Measurements from ENCODE around the gene PAH. TPM values are rescaled to one million over a fixed set of nuclear protein-coding genes. Genes with fewer than 3 reads are reported as not detected.
"Not testable (repeated sequence)": the region's sequence is repeated elsewhere in the genome, so short reads cannot be mapped to it uniquely, and the experiment has no call there.

The PAH gene
- total RNA-seq, 1 experiment from 2014 or later = not detected

GRCh38 chr12:102848832-102849231, 68.2 kb downstream of the PAH start:
- intact Hi-C loops (cut with micrococcal nuclease; ENCODE audit: unreplicated experiment) = no loop called here
- peaks cover 28% of the 10 kb centered on the region for H3K27me3 ChIP-seq (replicated peaks; ENCODE audit: insufficient read depth, low read depth, low read length, poor library complexity)
- DNase-seq (ENCODE audit: low spot score) = no peak
- H3K4me1 ChIP-seq (ENCODE audit: insufficient read depth, low read length, poor library complexity, severe bottlenecking) = no peaks in the 10 kb centered on the region
- POLR2A ChIA-PET (ENCODE audit: low non-redundant PET) = no interaction called here
- no peak overlapping the region for H3K4me3 ChIP-seq (ENCODE audit: low read depth, low read length, poor library complexity, severe bottlenecking)
- H3K36me3 ChIP-seq (ENCODE audit: insufficient read depth, low read length, poor library complexity, severe bottlenecking) = no peaks in the 10 kb centered on the region
- BruUV-seq (replicated peaks) = no TSS peak
- CTCF ChIA-PET = no interaction called here
- no peak overlapping the region for H3K27ac ChIP-seq (ENCODE audit: low read depth, low read length, poor library complexity, severe bottlenecking)
- TF ChIP-seq CTCF (conservative IDR thresholded peaks at IDR 0.05; ENCODE audit: low read depth, low read length) = 0 out of 2 replicates have a peak, but pooled peaks have one; percentile 9
- TF ChIP-seq EZH2 (IDR thresholded peaks at IDR 0.05; ENCODE audit: borderline replicate concordance, low read depth, low read length, poor library complexity, severe bottlenecking) = no peak
- no peaks in the 10 kb centered on the region for H3K9me3 ChIP-seq (ENCODE audit: low read depth, low read length, poor library complexity, severe bottlenecking)

- no peak for TF ChIP-seq EZH2 (IDR thresholded peaks at IDR 0.05; ENCODE audit: borderline replicate concordance, low read depth, low read length, poor library complexity, severe bottlenecking)
- TF ChIP-seq CTCF (conservative IDR thresholded peaks at IDR 0.05; ENCODE audit: low read depth, low read length) = no peak
- Histone ChIP-seq H3K4me3 (ENCODE audit: low read depth, low read length, poor library complexity, severe bottlenecking) (no peak overlapping the region), H3K27me3 (replicated peaks; ENCODE audit: insufficient read depth, low read depth, low read length, poor library complexity) (peaks cover 33% of the 10 kb centered on the region), H3K9me3 (ENCODE audit: low read depth, low read length, poor library complexity, severe bottlenecking) (no peaks in the 10 kb centered on the region), H3K27ac (ENCODE audit: low read depth, low read length, poor library complexity, severe bottlenecking) (no peak overlapping the region), H3K4me1 (ENCODE audit: insufficient read depth, low read length, poor library complexity, severe bottlenecking) (no peaks in the 10 kb centered on the region), H3K36me3 (ENCODE audit: insufficient read depth, low read length, poor library complexity, severe bottlenecking) (no peaks in the 10 kb centered on the region)
- intact Hi-C loops (cut with micrococcal nuclease; ENCODE audit: unreplicated experiment) = no loop called here
- CTCF ChIA-PET = no interaction called here
- POLR2A ChIA-PET (ENCODE audit: low non-redundant PET) = no interaction called here
- no TSS peak for BruUV-seq (replicated peaks)
- no peak for DNase-seq (ENCODE audit: low spot score)
Measured at GRCh38 chr12:102847131-102847530, 69.9 kb downstream of the PAH start.

- BruUV-seq (replicated peaks) = no TSS peak
- H3K36me3 ChIP-seq (ENCODE audit: insufficient read depth, low read length, poor library complexity, severe bottlenecking) = no peaks in the 10 kb centered on the region
- DNase-seq (ENCODE audit: low spot score) = peak; percentile 42
- H3K9me3 ChIP-seq (ENCODE audit: low read depth, low read length, poor library complexity, severe bottlenecking) = no peaks in the 10 kb centered on the region
- POLR2A ChIA-PET (ENCODE audit: low non-redundant PET) = no interaction called here
- intact Hi-C loops (cut with micrococcal nuclease; ENCODE audit: unreplicated experiment) = no loop called here
- peaks cover 10% of the 10 kb centered on the region for H3K27me3 ChIP-seq (replicated peaks; ENCODE audit: insufficient read depth, low read depth, low read length, poor library complexity)
- TF ChIP-seq CTCF (conservative IDR thresholded peaks at IDR 0.05; ENCODE audit: low read depth, low read length) (no peak), EZH2 (IDR thresholded peaks at IDR 0.05; ENCODE audit: borderline replicate concordance, low read depth, low read length, poor library complexity, severe bottlenecking) (no peak)
- no peak overlapping the region for H3K4me3 ChIP-seq (ENCODE audit: low read depth, low read length, poor library complexity, severe bottlenecking)
- no peak overlapping the region for H3K27ac ChIP-seq (ENCODE audit: low read depth, low read length, poor library complexity, severe bottlenecking)
- CTCF ChIA-PET = interaction anchor here (0.7 kb wide), 1 partner anchor 17 kb away, joined by 3 read pairs; no protein-coding TSS in a partner anchor
- H3K4me1 ChIP-seq (ENCODE audit: insufficient read depth, low read length, poor library complexity, severe bottlenecking) = no peaks in the 10 kb centered on the region
Measured at GRCh38 chr12:102833687-102834441, 83.2 kb downstream of the PAH start.

- H3K27me3 ChIP-seq (replicated peaks; ENCODE audit: insufficient read depth, low read depth, low read length, poor library complexity); intact Hi-C loops (cut with micrococcal nuclease; ENCODE audit: unreplicated experiment); H3K36me3 ChIP-seq (ENCODE audit: insufficient read depth, low read length, poor library complexity, severe bottlenecking); H3K4me1 ChIP-seq (ENCODE audit: insufficient read depth, low read length, poor library complexity, severe bottlenecking); DNase-seq (ENCODE audit: low spot score); H3K27ac ChIP-seq (ENCODE audit: low read depth, low read length, poor library complexity, severe bottlenecking); BruUV-seq (replicated peaks); POLR2A ChIA-PET (ENCODE audit: low non-redundant PET); H3K9me3 ChIP-seq (ENCODE audit: low read depth, low read length, poor library complexity, severe bottlenecking); H3K4me3 ChIP-seq (ENCODE audit: low read depth, low read length, poor library complexity, severe bottlenecking): not testable (repeated sequence)
- CTCF ChIA-PET = interaction anchor here (0.7 kb wide), 1 partner anchor 16 kb away, joined by 3 read pairs; no protein-coding TSS in a partner anchor
Measured at GRCh38 chr12:102832826-102833225, 84.2 kb downstream of the PAH start.
